K562 (cell line): ENCODE results near the gene NXN. TPM values are rescaled to one million over a fixed set of nuclear protein-coding genes. Genes with fewer than 3 reads are reported as not detected.

ENCODE experiments used
- ATAC-seq: fragments of 200-7000 bp; cut with Tn5 transposase; 3 replicates; pipeline ENCODE4 v1.9.1; 2020; ENCODE audit warnings: moderate library complexity
- BruUV-seq: library from RNA; stranded (reverse); fragments of 400-500 nt; replicated peaks from 2 replicates; lab custom pipeline; 2021; lab: Mats Ljungman, UMichigan
- CTCF ChIA-PET: fragments of 300-600 bp; formaldehyde crosslinking; extraction: SDS; loops from one replicate; lab custom pipeline; 2021; ENCODE audit warnings: low intra/inter-chr PET ratio; lab: Yijun Ruan, JAX
- POLR2A ChIA-PET: fragments of 300-600, 350-650 bp; sonication (Branson Sonifier 250); formaldehyde crosslinking; extraction: SDS; loops from one replicate; lab custom pipeline; 2021; ENCODE audit warnings: antibody characterized with exemption, inconsistent platforms; lab: Yijun Ruan, JAX
- DNase-seq, 4 experiments: peaks; one replicate each; pipeline versions ENCODE4 v3.0.0 to v3.0.0-alpha.2; 2011 to 2018; ENCODE audit warnings: low spot score in 3 of 4, mixed read lengths in 3 of 4; ENCODE audit errors: extremely low read depth in 1 of 4
- FAIRE-seq: peaks from 2 replicates; lab custom pipeline; 2011; peaks lifted over from hg19 to GRCh38; lab: Jason Lieb, UNC
- H2AFZ ChIP-seq: 2 replicates; pipeline ENCODE4 v1.6.0; 2011; ENCODE audit warnings: low read depth, low read length, control low read depth, inconsistent platforms
- H3K27ac ChIP-seq: fragments of 200-600 bp; 3 replicates; pipeline ENCODE4 v1.8.0; 2011; ENCODE audit warnings: low read depth, mild to moderate bottlenecking, control low read depth, inconsistent platforms, low read length, moderate library complexity, mixed read lengths; ENCODE audit errors: extremely low read depth
- H3K27me3 ChIP-seq, 2 experiments: fragments of 300-600 bp in 1 of 2; 2 replicates in 1 of 2; 3 replicates in 1 of 2; pipeline versions ENCODE4 v1.6.0 to v1.8.0; 2011; ENCODE audit warnings: inconsistent platforms in 2 of 2, low read length in 2 of 2, mild to moderate bottlenecking in 1 of 2, mixed read lengths in 1 of 2, moderate library complexity in 1 of 2; ENCODE audit not compliant: control insufficient read depth in 2 of 2, insufficient read depth in 2 of 2
- H3K36me3 ChIP-seq: fragments of 300-600 bp; 3 replicates; pipeline ENCODE4 v1.8.0; 2011; ENCODE audit warnings: mild to moderate bottlenecking, low read length, inconsistent platforms; ENCODE audit not compliant: control insufficient read depth, insufficient read depth
- H3K4me1 ChIP-seq, 2 experiments: fragments of 200-600 bp in 1 of 2; replicated peaks in 1 of 2; 2 replicates in 1 of 2; 3 replicates in 1 of 2; pipeline versions ENCODE4 v1.5.1 to v1.8.0; 2011; ENCODE audit warnings: inconsistent platforms in 2 of 2, low read length in 2 of 2, mild to moderate bottlenecking in 1 of 2, mixed read lengths in 1 of 2, moderate library complexity in 1 of 2; ENCODE audit not compliant: control insufficient read depth in 2 of 2, insufficient read depth in 2 of 2
- H3K4me2 ChIP-seq: 2 replicates; pipeline ENCODE4 v1.6.1; 2011; ENCODE audit warnings: low read length, control low read depth, inconsistent platforms, mixed read lengths; ENCODE audit not compliant: insufficient read depth
- H3K4me3 ChIP-seq: fragments of 200-600 bp; sonication (generic), shearing (Covaris generic); 2 replicates; pipeline ENCODE4 v1.5.1; 2016; ENCODE audit warnings: control low read depth, inconsistent platforms
- H3K79me2 ChIP-seq: fragments of 200-600 bp; 3 replicates; pipeline ENCODE4 v1.8.0; 2011; ENCODE audit warnings: low read length, inconsistent platforms; ENCODE audit not compliant: control insufficient read depth, insufficient read depth
- H3K9ac ChIP-seq, 2 experiments: 2 replicates each; pipeline versions ENCODE4 v1.6.0 to v1.6.1; 2011; ENCODE audit warnings: low read depth in 2 of 2, low read length in 2 of 2, control low read depth in 1 of 2, inconsistent platforms in 1 of 2, mild to moderate bottlenecking in 1 of 2, mixed read lengths in 1 of 2; ENCODE audit not compliant: insufficient read depth in 1 of 2
- H3K9me1 ChIP-seq: one replicate; pipeline ENCODE4 v1.6.0; 2011; ENCODE audit warnings: inconsistent platforms, mild to moderate bottlenecking, low read length, moderate library complexity; ENCODE audit not compliant: control insufficient read depth, insufficient read depth
- H3K9me3 ChIP-seq: replicated peaks from 2 replicates; pipeline ENCODE4 v1.5.1; 2011; ENCODE audit warnings: low read depth, low read length, inconsistent platforms; ENCODE audit not compliant: control insufficient read depth, insufficient read depth
- H4K20me1 ChIP-seq: replicated peaks from 2 replicates; pipeline ENCODE4 v1.6.1; 2011; ENCODE audit warnings: low read length, inconsistent platforms, mixed read lengths; ENCODE audit not compliant: control insufficient read depth, insufficient read depth
- AFF4 ChIP-seq: sonication (generic); formaldehyde crosslinking; IDR thresholded peaks from 2 replicates; pipeline ENCODE4 v1.8.0; 2023; ENCODE audit warnings: mild to moderate bottlenecking, missing genetic modification reagents
- BCOR ChIP-seq: fragments of 450-650 bp; IDR thresholded peaks from 2 replicates; pipeline ENCODE4 v1.6.1; 2016
- BHLHE40 ChIP-seq: IDR thresholded peaks from 2 replicates; pipeline ENCODE4 v1.6.1; 2011; ENCODE audit warnings: low read length, improper control_type of control experiment
- BRD4 ChIP-seq: fragments of 200-600 bp; sonication (generic); IDR thresholded peaks from 2 replicates; pipeline ENCODE4 v1.6.1; 2017; ENCODE audit warnings: inconsistent platforms
- CBFA2T2 ChIP-seq: fragments of 450-650 bp; conservative IDR thresholded peaks from 2 replicates; pipeline ENCODE4 v1.6.1; 2017; ENCODE audit warnings: mild to moderate bottlenecking
- E2F3 ChIP-seq: fragments of 250-450 bp; sonication (Bioruptor Pico); IDR thresholded peaks from 2 replicates; pipeline ENCODE4 v1.4.0; 2020; ENCODE audit warnings: mild to moderate bottlenecking
- SIX5 ChIP-seq, 2 experiments: IDR thresholded peaks; 2 replicates each; pipeline ENCODE4 v1.6.1; 2011; ENCODE audit warnings: low read length in 2 of 2, borderline replicate concordance in 1 of 2, low read depth in 1 of 2, mild to moderate bottlenecking in 1 of 2, moderate library complexity in 1 of 2; ENCODE audit not compliant: insufficient read depth in 1 of 2
- SOX6 ChIP-seq: fragments of 450-650 bp; IDR thresholded peaks from 2 replicates; pipeline ENCODE4 v1.6.1; 2014; ENCODE audit warnings: mild to moderate bottlenecking
- TAF7 ChIP-seq: fragments of 450-650 bp; IDR thresholded peaks from 2 replicates; pipeline ENCODE4 v1.6.1; 2016; ENCODE audit warnings: missing genetic modification characterization, missing compliant biosample characterization
- ZBTB5 ChIP-seq: fragments of 450-650 bp; IDR thresholded peaks from 2 replicates; pipeline ENCODE4 v1.6.1; 2017; ENCODE audit warnings: antibody characterized with exemption
- ZNF280A ChIP-seq: fragments of 450-650 bp; IDR thresholded peaks from 2 replicates; pipeline ENCODE4 v1.6.1; 2018; ENCODE audit warnings: mild to moderate bottlenecking, low read depth; ENCODE audit not compliant: partially characterized antibody
- ZNF324 ChIP-seq: fragments of 250-450 bp; sonication (Bioruptor Pico); IDR thresholded peaks from 2 replicates; pipeline ENCODE4 v1.4.0; 2020; ENCODE audit warnings: mild to moderate bottlenecking
- ZNF449 ChIP-seq: fragments of 250-450 bp; sonication (Bioruptor Pico); IDR thresholded peaks from 2 replicates; pipeline ENCODE4 v1.8.0; 2022; ENCODE audit warnings: moderate library complexity, mild to moderate bottlenecking, inconsistent platforms
- WGBS: fragments of 100-300 bp; shearing (Covaris generic); methylation state at CpG from one replicate; pipeline ENCODE4 v1.1.6; 2016; ENCODE audit warnings: low coverage, mixed read lengths; ENCODE audit not compliant: insufficient coverage; ENCODE audit errors: missing lambda C conversion rate; 5-methylcytosine and 5-hydroxymethylcytosine counted together
- in situ Hi-C: fragments of 300-500 bp; cut with MboI; formaldehyde crosslinking; loops from 4 replicates; pipeline ENCODE4 v1.15.0; 2018; ENCODE audit warnings: inconsistent platforms, mixed read lengths
- intact Hi-C: fragments of 100-400 bp; cut with micrococcal nuclease; formaldehyde crosslinking; loops from 2 replicates; pipeline ENCODE4 v1.14.2; 2022
- polyA plus RNA-seq, 8 experiments: library from polyadenylated mRNA; depleted of rRNA in 4 of 8; stranded (reverse) in 5 of 8; unstranded in 3 of 8; fragments of >200 nt; fragmentation: Nextera tagmentation in 2 of 8; fragmentation: Illumina TruSeq in 1 of 8; extraction: Ambion mirVana in 2 of 8; extraction: Trizol in 1 of 8; gene quantifications; 2 replicates each; pipeline versions ENCODE4 v1.2.1 to v1.2.3, GENCODE V29; 2011 to 2014; ENCODE audit warnings: inconsistent platforms in 1 of 8, missing spikeins in 1 of 8
- total RNA-seq, 7 experiments: library from RNA; depleted of rRNA in 6 of 7; stranded (reverse); fragments of >200 nt in 6 of 7; fragmentation: Illumina TruSeq in 2 of 7; extraction: Trizol in 2 of 7; gene quantifications; 2 replicates each; pipeline versions ENCODE4 v1.2.1 to v1.2.3, GENCODE V29; 2011 to 2021; ENCODE audit warnings: low replicate concordance in 1 of 7

NXN gene
- total and polyA plus RNA-seq, 9 of the 15 experiments (the other 6 are each of a cell fraction or from before 2014, with no cell fraction given) = 0.08 to 0.39 (median 0.29) TPM; not detected in 5

GRCh38 chr17:930258-930657 lies 49.3 kb downstream of the NXN start:
- no TSS peak for BruUV-seq
- H3K4me3 ChIP-seq = no peak overlapping the region
- no peaks in the 10 kb centered on the region for H4K20me1 ChIP-seq
- FAIRE-seq (no peak), DNase-seq (no peak), ATAC-seq (no peak)
- no peaks in the 10 kb centered on the region for H3K79me2 ChIP-seq
- peaks cover 14 to 58% of the 10 kb centered on the region in 2 experiments; a peak in 4 of 5 replicates for H3K27me3 ChIP-seq
- H3K27ac ChIP-seq = no peak overlapping the region
- H3K4me2 ChIP-seq = no peak overlapping the region
- no peak overlapping the region for H2AFZ ChIP-seq
- 8% methylated on average over 8 of the region's 9 CpGs for WGBS
- no peaks in the 10 kb centered on the region for H3K9me1 ChIP-seq
- intact Hi-C loops (no loop called here), in situ Hi-C loops (no loop called here)
- CTCF ChIA-PET = no interaction called here
- POLR2A ChIA-PET = no interaction called here
- no peaks in the 10 kb centered on the region for H3K36me3 ChIP-seq
- H3K4me1 ChIP-seq = no peaks in the 10 kb centered on the region
- H3K9me3 ChIP-seq = no peaks in the 10 kb centered on the region
- no peak overlapping the region for H3K9ac ChIP-seq
- TF ChIP-seq BRD4 (no peak), ZNF324 (CRISPR knock-in tag) (no peak), TAF7 (tag) (no peak), SOX6 (no peak), BCOR (no peak), E2F3 (CRISPR knock-in tag) (no peak), ZNF280A (no peak), ZNF449 (CRISPR knock-in tag) (no peak), SIX5 (IDR thresholded peaks at IDR 0.05; ENCODE audit: borderline replicate concordance in 1 of 2, insufficient read depth in 1 of 2, low read depth in 1 of 2, low read length in 2 of 2) (no peak), ZBTB5 (no peak), BHLHE40 (no peak), AFF4 (no peak), CBFA2T2 (no peak)
